HCT116 (cell line): Measurements from ENCODE around the gene MYOM1. TPM values are rescaled to one million over a fixed set of nuclear protein-coding genes. Genes with fewer than 3 reads are reported as not detected.

ENCODE experiments used
- ATAC-seq: fragments of 200-7000 bp; cut with Tn5 transposase; 2 replicates; pipeline ENCODE4 v1.9.1; 2020; ENCODE audit warnings: mild to moderate bottlenecking, moderate library complexity
- BruUV-seq: library from RNA; stranded (reverse); fragments of 400-500 nt; replicated peaks from 2 replicates; lab custom pipeline; 2021; lab: Mats Ljungman, UMichigan
- CTCF ChIA-PET: fragments of 300-600 bp; sonication (Branson Sonifier 250); formaldehyde crosslinking; loops from one replicate; lab custom pipeline; 2021; ENCODE audit warnings: antibody characterized with exemption; lab: Charles Lee
- POLR2A ChIA-PET: fragments of 300-600, 350-600 bp; sonication (Branson Sonifier 250); formaldehyde crosslinking; loops from one replicate; lab custom pipeline; 2021; ENCODE audit warnings: antibody characterized with exemption; lab: Charles Lee
- RAD21 ChIA-PET, 2 experiments: fragments of 300-600 bp; sonication (Branson Sonifier 250); formaldehyde crosslinking; loops; one replicate each; lab custom pipeline; 2023; ENCODE audit warnings: low total read pairs in 2 of 2; ENCODE audit not compliant: uncharacterized antibody in 2 of 2, unreplicated experiment in 2 of 2, low non-redundant PET in 1 of 2; lab: Charles Lee
- DNase-seq: peaks from one replicate; pipeline ENCODE4 v3.0.0-alpha.2; 2010; ENCODE audit warnings: low read depth, low spot score
- H2AFZ ChIP-seq: fragments of 200-600 bp; shearing (Covaris generic), sonication (generic); 2 replicates; pipeline ENCODE4 v1.6.1; 2017; ENCODE audit warnings: low read depth, mixed run types, mixed read lengths, antibody characterized with exemption, low read length; ENCODE audit not compliant: poor library complexity, severe bottlenecking
- H3K27ac ChIP-seq: 2 replicates; pipeline ENCODE4 v1.5.1; 2012; ENCODE audit warnings: low read depth, low read length
- H3K27me3 ChIP-seq: fragments of 200-600 bp; sonication (generic); 2 replicates; pipeline ENCODE4 v1.6.1; 2016; ENCODE audit warnings: mixed run types, low read length, mixed read lengths; ENCODE audit not compliant: insufficient read depth
- H3K36me3 ChIP-seq, 2 experiments: fragments of 200-500 bp in 1 of 2; fragments of 200-600 bp in 1 of 2; sonication (Bioruptor generic) in 1 of 2; sonication (generic) in 1 of 2; 2 replicates each; pipeline versions ENCODE4 v1.5.1 to v1.6.1; 2014 to 2016; ENCODE audit warnings: low read length in 2 of 2, inconsistent platforms in 1 of 2, mixed read lengths in 1 of 2, mixed run types in 1 of 2; ENCODE audit not compliant: insufficient read depth in 2 of 2, control insufficient read depth in 1 of 2
- H3K4me1 ChIP-seq, 2 experiments: fragments of 200-600 bp in 1 of 2; sonication (generic) in 1 of 2; 2 replicates each; pipeline versions ENCODE4 v1.5.1 to v1.6.1; 2012 to 2017; ENCODE audit warnings: low read length in 2 of 2, inconsistent platforms in 1 of 2, mild to moderate bottlenecking in 1 of 2, mixed read lengths in 1 of 2, mixed run types in 1 of 2, moderate library complexity in 1 of 2; ENCODE audit not compliant: insufficient read depth in 2 of 2, control insufficient read depth in 1 of 2
- H3K4me2 ChIP-seq: fragments of 200-600 bp; sonication (generic); 2 replicates; pipeline ENCODE4 v1.6.1; 2017; ENCODE audit warnings: mixed run types, low read length, mixed read lengths
- H3K4me3 ChIP-seq, 2 experiments: fragments of 200-600 bp in 1 of 2; sonication (generic) in 1 of 2; replicated peaks in 1 of 2; 2 replicates each; pipeline ENCODE4 v1.5.1; 2011 to 2016; ENCODE audit warnings: low read length in 2 of 2, control low read depth in 1 of 2, low read depth in 1 of 2, mild to moderate bottlenecking in 1 of 2, mixed read lengths in 1 of 2, mixed run types in 1 of 2
- H3K79me2 ChIP-seq: fragments of 200-600 bp; sonication (generic); 2 replicates; pipeline ENCODE4 v1.6.1; 2017; ENCODE audit warnings: mild to moderate bottlenecking, mixed run types, low read length, moderate library complexity, mixed read lengths; ENCODE audit not compliant: insufficient read depth
- H3K9ac ChIP-seq: fragments of 200-600 bp; sonication (generic); 2 replicates; pipeline ENCODE4 v1.6.1; 2016; ENCODE audit warnings: low read length, mixed read lengths
- H3K9me2 ChIP-seq: fragments of 200-600 bp; sonication (generic), shearing (Covaris generic); 2 replicates; pipeline ENCODE4 v1.6.1; 2017; ENCODE audit warnings: mixed run types, mild to moderate bottlenecking, moderate library complexity; ENCODE audit not compliant: insufficient read depth
- H3K9me3 ChIP-seq, 2 experiments: fragments of 200-500 bp in 1 of 2; fragments of 200-600 bp in 1 of 2; sonication (Bioruptor generic) in 1 of 2; sonication (generic) in 1 of 2; 2 replicates each; pipeline ENCODE4 v1.6.1; 2014 to 2017; ENCODE audit warnings: low read length in 2 of 2, mixed read lengths in 2 of 2, inconsistent platforms in 1 of 2, low read depth in 1 of 2, mild to moderate bottlenecking in 1 of 2, mixed run types in 1 of 2, moderate library complexity in 1 of 2; ENCODE audit not compliant: control insufficient read depth in 1 of 2, insufficient read depth in 1 of 2
- H4K20me1 ChIP-seq: fragments of 200-600 bp; sonication (generic), shearing (Covaris generic); 2 replicates; pipeline ENCODE4 v1.6.1; 2017; ENCODE audit warnings: mixed run types, mild to moderate bottlenecking, moderate library complexity; ENCODE audit not compliant: insufficient read depth
- ATF3 ChIP-seq: IDR thresholded peaks from 2 replicates; pipeline ENCODE4 v1.6.1; 2012
- CBX3 ChIP-seq: IDR thresholded peaks from 2 replicates; pipeline ENCODE4 v1.6.1; 2012; ENCODE audit warnings: low read depth
- CEBPB ChIP-seq: IDR thresholded peaks from 2 replicates; pipeline ENCODE4 v1.6.1; 2012; ENCODE audit warnings: low read depth
- CTCF ChIP-seq, 3 experiments: fragments of 200-600 bp in 1 of 3; sonication (generic) in 1 of 3; IDR thresholded peaks in 2 of 3; conservative IDR thresholded peaks in 1 of 3; 2 replicates each; pipeline ENCODE4 v1.5.1; 2012 to 2017; ENCODE audit warnings: low read depth in 2 of 3, low read length in 2 of 3, antibody characterized with exemption in 1 of 3, borderline replicate concordance in 1 of 3, control low read depth in 1 of 3, mild to moderate bottlenecking in 1 of 3, mixed read lengths in 1 of 3, mixed run types in 1 of 3, moderate library complexity in 1 of 3; ENCODE audit not compliant: insufficient read depth in 1 of 3
- EGR1 ChIP-seq: IDR thresholded peaks from 2 replicates; pipeline ENCODE4 v1.6.1; 2012; ENCODE audit warnings: low read depth
- ELF1 ChIP-seq: IDR thresholded peaks from 2 replicates; pipeline ENCODE4 v1.6.1; 2012; ENCODE audit warnings: low read depth, borderline replicate concordance
- EZH2 ChIP-seq: fragments of 200-600 bp; sonication (generic); IDR thresholded peaks from 2 replicates; pipeline ENCODE4 v1.6.1; 2017; ENCODE audit warnings: antibody characterized with exemption, mixed run types
- EZH2phosphoT487 ChIP-seq: fragments of 200-600 bp; IDR thresholded peaks from 2 replicates; pipeline ENCODE4 v1.6.1; 2018; ENCODE audit warnings: antibody characterized with exemption, borderline replicate concordance
- FOSL1 ChIP-seq: IDR thresholded peaks from 2 replicates; pipeline ENCODE4 v1.6.1; 2012; ENCODE audit warnings: low read depth
- JUND ChIP-seq: IDR thresholded peaks from 2 replicates; pipeline ENCODE4 v1.6.1; 2012
- MAX ChIP-seq: IDR thresholded peaks from 2 replicates; pipeline ENCODE4 v1.6.1; 2012
- POLR2A ChIP-seq: IDR thresholded peaks from 2 replicates; pipeline ENCODE4 v1.7.0; 2011; ENCODE audit warnings: borderline replicate concordance; ENCODE audit not compliant: insufficient read depth, insufficient read length; ENCODE audit errors: extremely low read depth
- RAD21 ChIP-seq: IDR thresholded peaks from 2 replicates; pipeline ENCODE4 v1.6.1; 2012; ENCODE audit warnings: low read depth, mild to moderate bottlenecking
- REST ChIP-seq: IDR thresholded peaks from 2 replicates; pipeline ENCODE4 v1.6.1; 2012; ENCODE audit warnings: low read depth
- SIN3A ChIP-seq: IDR thresholded peaks from 2 replicates; pipeline ENCODE4 v1.6.1; 2012; ENCODE audit warnings: low read depth
- SP1 ChIP-seq: IDR thresholded peaks from 2 replicates; pipeline ENCODE4 v1.6.1; 2012; ENCODE audit warnings: low read depth
- SRF ChIP-seq: IDR thresholded peaks from 2 replicates; pipeline ENCODE4 v1.6.1; 2012; ENCODE audit warnings: low read depth
- TCF7L2 ChIP-seq: IDR thresholded peaks from 2 replicates; pipeline ENCODE4 v1.7.0; 2011; ENCODE audit warnings: borderline replicate concordance, inconsistent platforms; ENCODE audit not compliant: insufficient read depth, insufficient read length; ENCODE audit errors: extremely low read depth
- ZBTB33 ChIP-seq: IDR thresholded peaks from 2 replicates; pipeline ENCODE4 v1.6.1; 2011; ENCODE audit warnings: mild to moderate bottlenecking, low read length, moderate library complexity; ENCODE audit not compliant: insufficient replicate concordance; ENCODE audit errors: extremely low read depth
- ZNF274 ChIP-seq: fragments of 200-500 bp; sonication (Bioruptor generic); IDR thresholded peaks from 2 replicates; pipeline ENCODE4 v1.6.1; 2014; ENCODE audit warnings: mild to moderate bottlenecking, low read depth, low read length, inconsistent platforms
- intact Hi-C: fragments of 100-400 bp; cut with micrococcal nuclease; formaldehyde crosslinking; loops from 2 replicates; pipeline ENCODE4 v1.10.0; 2022
- total RNA-seq: library from RNA; stranded (reverse); gene quantifications from one replicate; pipeline ENCODE4 v1.2.1, GENCODE V29; 2021; ENCODE audit not compliant: unreplicated experiment

The MYOM1 gene
- total RNA-seq, 1 experiment from 2014 or later: 0.52 TPM

- CTCF ChIA-PET: interaction anchor here (0.5 to 2.3 kb wide), 11 partner anchors 7 to 121 kb away, joined by 3 to 17 read pairs (median 7); no protein-coding TSS in a partner anchor
- no TSS peak for BruUV-seq
- POLR2A ChIA-PET: no interaction called here
- H2AFZ ChIP-seq: no peak overlapping the region
- H3K79me2 ChIP-seq: no peaks in the 10 kb centered on the region
- H3K4me1 ChIP-seq: no peaks in the 10 kb centered on the region
- H3K9ac ChIP-seq: no peak overlapping the region
- no peak for TF ChIP-seq MAX
- no peak for TF ChIP-seq SRF
- no peak for TF ChIP-seq ZBTB33
- TF ChIP-seq SP1: no peak
- no peak for TF ChIP-seq EGR1
- TF ChIP-seq POLR2A: no peak
- no peak for TF ChIP-seq TCF7L2
- no peak for TF ChIP-seq CBX3
- TF ChIP-seq JUND: no peak
- TF ChIP-seq CEBPB: no peak
- TF ChIP-seq SIN3A: no peak
- TF ChIP-seq EZH2: no peak
- TF ChIP-seq REST: no peak
- TF ChIP-seq ELF1: no peak
- no peak for TF ChIP-seq EZH2phosphoT487
- TF ChIP-seq RAD21: no peak
- TF ChIP-seq ZNF274: no peak
- no peak for TF ChIP-seq FOSL1
- TF ChIP-seq ATF3: no peak
- TF ChIP-seq CTCF (IDR thresholded peaks at IDR 0.05 in 2 of 3, conservative IDR thresholded peaks at IDR 0.05 in 1 of 3; ENCODE audit: borderline replicate concordance in 1 of 3, insufficient read depth in 1 of 3, low read depth in 2 of 3, low read length in 2 of 3): no peak
- no peaks in the 10 kb centered on the region for H3K36me3 ChIP-seq
- no peak overlapping the region for H3K4me3 ChIP-seq
- no peaks in the 10 kb centered on the region for H4K20me1 ChIP-seq
- RAD21 ChIA-PET: interaction anchor here in 1 of 2 experiments (0.6 kb wide), 1 partner anchor 1150 kb away, joined by 3 read pairs; no protein-coding TSS in a partner anchor
- no peak overlapping the region for H3K27ac ChIP-seq
- no peak for DNase-seq
- H3K9me3 ChIP-seq: no peaks in the 10 kb centered on the region
- intact Hi-C loops: loop anchor here (5.0 kb wide), 1 partner anchor 129 kb away; no protein-coding TSS in a partner anchor
- H3K9me2 ChIP-seq: no peaks in the 10 kb centered on the region
- ATAC-seq: no peak
- no peak overlapping the region for H3K4me2 ChIP-seq
- H3K27me3 ChIP-seq: no peaks in the 10 kb centered on the region
These were observed 158.0 kb downstream of the MYOM1 start for GRCh38 chr18:3061581-3062312.
